ENCODE data around the gene PLRG1.
"Not testable (repeated sequence)": the region's sequence is repeated elsewhere in the genome, so short reads cannot be mapped to it uniquely, and the experiment has no call there.

PLRG1 gene

DNA sequence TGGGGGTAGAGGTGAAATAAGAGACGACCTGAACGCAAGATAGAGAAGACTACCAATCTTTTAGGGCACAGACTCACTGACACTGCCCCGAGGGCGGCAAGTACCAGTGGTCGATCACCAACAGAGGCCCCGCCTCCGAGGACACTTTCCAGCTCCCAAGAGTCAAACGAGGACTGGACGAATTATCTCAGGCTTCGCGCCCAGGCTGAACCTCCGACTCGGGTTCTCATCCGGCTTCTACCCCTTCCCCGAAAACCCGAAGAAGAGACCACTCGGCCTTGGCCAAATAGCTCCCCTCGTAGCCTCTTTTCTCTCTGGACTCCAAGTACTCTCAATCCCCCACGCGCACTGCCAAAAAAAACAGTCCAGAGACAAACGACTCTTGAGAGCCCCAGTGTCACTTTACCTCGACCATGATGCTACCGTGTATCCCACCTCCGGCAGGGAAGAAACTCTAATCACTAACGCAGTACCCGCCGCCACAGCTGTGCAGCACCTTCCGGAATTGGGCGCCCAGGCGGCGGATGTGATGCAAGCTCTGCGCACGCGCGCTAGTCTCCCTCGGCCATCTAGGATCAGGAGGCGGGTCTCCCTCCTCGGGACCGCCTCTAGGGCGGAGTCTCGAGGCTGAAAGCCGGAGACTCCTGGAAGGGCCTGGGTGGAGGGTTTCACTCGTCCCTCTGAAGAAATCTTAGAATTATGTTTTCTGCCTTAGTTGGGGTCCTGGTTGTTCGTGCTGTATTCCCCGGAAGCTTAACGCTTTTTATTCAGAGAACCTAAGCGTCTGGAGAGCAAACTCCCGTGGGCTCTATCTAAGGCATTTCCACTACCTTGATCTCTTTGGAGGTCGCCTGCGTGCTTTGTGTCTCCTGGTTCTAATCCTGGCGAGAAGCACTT lies at the start of gene PLRG1:
Gene PLRG1 (minus strand): TSS at position 507 of the 897 bp plus-strand sequence. CDS start 92 bp downstream, at position 415.
- Histone ChIP-seq H3K36me3 (ENCODE audit: control insufficient read depth in 1 of 2, insufficient read depth in 2 of 2, low read length in 2 of 2) (peaks cover 8 to 15% of the 10 kb centered on the region in 2 donors), H3K27me3 (ENCODE audit: control insufficient read depth in 1 of 2, insufficient read depth in 2 of 2, low read length in 2 of 2) (no peaks in the 10 kb centered on the region), H3K9me3 (ENCODE audit: control insufficient read depth in 1 of 2, low read length in 2 of 2) (no peaks in the 10 kb centered on the region), H3K9ac (ENCODE audit: low read depth in 1 of 2, low read length in 2 of 2) (peak within 1 kb of the TSS; percentile 86 to 95), H3K27ac (ENCODE audit: low read depth, low read length) (no peak within 1 kb of the TSS), H3K4me1 (ENCODE audit: control insufficient read depth in 1 of 2, insufficient read depth in 2 of 2, low read length in 2 of 2) (peaks cover 19 to 20% of the 10 kb centered on the region in 2 donors), H3K4me3 (ENCODE audit: low read depth in 1 of 2, low read length in 2 of 2) (peak within 1 kb of the TSS; percentile 89 to 95)

DNA sequence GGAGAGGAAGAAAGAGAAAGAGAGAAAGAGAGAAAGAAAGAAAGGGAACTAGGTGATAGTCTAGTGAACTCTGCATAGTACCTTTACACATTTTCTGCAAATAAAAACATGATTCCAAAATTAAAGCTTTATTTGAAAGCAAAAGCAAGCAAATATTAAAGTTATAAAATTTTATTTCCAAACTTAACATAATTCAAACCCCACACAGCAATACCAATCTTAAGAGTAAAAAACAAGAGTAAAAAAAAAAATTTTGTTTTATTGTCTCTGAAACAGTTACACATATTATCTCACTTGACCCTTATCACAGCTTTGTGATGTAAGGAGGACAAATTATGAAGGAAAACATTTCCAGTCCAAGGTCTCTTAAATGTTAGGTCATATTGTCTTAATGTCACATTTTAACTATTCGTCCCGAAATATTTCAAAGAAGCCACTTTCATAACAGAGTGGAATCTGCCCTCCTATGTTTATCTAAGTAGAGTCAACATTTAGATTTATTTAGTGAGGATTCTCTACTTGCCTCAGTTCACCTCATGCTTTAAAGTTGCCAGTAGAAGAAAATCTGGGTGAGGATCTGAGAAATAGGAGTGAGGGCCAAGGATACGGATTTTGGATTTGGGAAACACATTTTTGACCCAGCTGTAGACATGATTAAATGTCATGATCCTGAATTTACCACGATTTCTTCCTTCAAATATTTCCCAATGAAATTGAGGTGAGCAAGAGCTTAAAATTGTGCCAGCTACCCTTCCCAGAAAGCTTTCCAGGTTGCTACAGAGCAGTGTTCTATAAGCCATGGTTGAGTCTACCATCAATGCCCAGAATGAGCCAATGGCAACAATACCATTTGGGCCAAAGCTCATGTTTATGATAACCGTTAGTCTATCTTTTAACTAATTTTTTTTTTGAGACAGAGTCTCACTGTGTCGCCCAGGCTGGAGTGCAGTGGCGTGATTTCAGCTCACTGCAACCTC lies 47.9 kb upstream of the PLRG1 start:
- Histone ChIP-seq H3K36me3 (ENCODE audit: control insufficient read depth in 1 of 2, insufficient read depth in 2 of 2, low read length in 2 of 2) (no peaks in the 10 kb centered on the region), H3K9ac (ENCODE audit: low read depth in 1 of 2, low read length in 2 of 2) (no peak overlapping the region), H3K27ac (ENCODE audit: low read depth, low read length) (no peak overlapping the region), H3K4me1 (ENCODE audit: control insufficient read depth in 1 of 2, insufficient read depth in 2 of 2, low read length in 2 of 2) (no peaks in the 10 kb centered on the region), H3K9me3 (ENCODE audit: control insufficient read depth in 1 of 2, low read length in 2 of 2) (no peaks in the 10 kb centered on the region), H3K27me3 (ENCODE audit: control insufficient read depth in 1 of 2, insufficient read depth in 2 of 2, low read length in 2 of 2) (no peaks in the 10 kb centered on the region), H3K4me3 (ENCODE audit: low read depth in 1 of 2, low read length in 2 of 2) (no peak overlapping the region)

DNA sequence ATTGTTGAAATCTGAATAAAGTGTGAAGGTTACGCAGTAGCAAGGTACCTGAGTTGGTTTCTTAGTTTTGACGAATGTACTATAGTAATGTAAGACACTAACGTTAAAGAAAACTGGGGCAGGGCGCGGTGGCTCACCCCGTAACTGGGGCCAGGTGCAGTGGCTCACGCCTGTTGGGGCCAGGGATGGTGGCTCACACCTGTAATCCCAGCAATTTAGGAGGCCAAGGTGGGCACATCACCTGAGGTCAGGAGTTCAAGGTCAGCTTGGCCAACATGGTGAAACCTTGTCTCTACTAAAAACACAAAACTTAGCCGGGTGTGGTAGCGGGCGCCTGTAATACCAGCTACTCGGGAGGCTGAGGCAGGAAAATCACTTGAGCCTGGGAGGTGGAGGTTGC lies 47.1 kb upstream of the PLRG1 start:
- not testable (repeated sequence) for H3K4me3 ChIP-seq (ENCODE audit: low read depth in 1 of 2, low read length in 2 of 2); H3K9ac ChIP-seq (ENCODE audit: low read depth in 1 of 2, low read length in 2 of 2); H3K27ac ChIP-seq (ENCODE audit: low read depth, low read length); H3K36me3 ChIP-seq (ENCODE audit: control insufficient read depth in 1 of 2, insufficient read depth in 2 of 2, low read length in 2 of 2); H3K9me3 ChIP-seq (ENCODE audit: control insufficient read depth in 1 of 2, low read length in 2 of 2); H3K4me1 ChIP-seq (ENCODE audit: control insufficient read depth in 1 of 2, insufficient read depth in 2 of 2, low read length in 2 of 2); H3K27me3 ChIP-seq (ENCODE audit: control insufficient read depth in 1 of 2, insufficient read depth in 2 of 2, low read length in 2 of 2)

DNA sequence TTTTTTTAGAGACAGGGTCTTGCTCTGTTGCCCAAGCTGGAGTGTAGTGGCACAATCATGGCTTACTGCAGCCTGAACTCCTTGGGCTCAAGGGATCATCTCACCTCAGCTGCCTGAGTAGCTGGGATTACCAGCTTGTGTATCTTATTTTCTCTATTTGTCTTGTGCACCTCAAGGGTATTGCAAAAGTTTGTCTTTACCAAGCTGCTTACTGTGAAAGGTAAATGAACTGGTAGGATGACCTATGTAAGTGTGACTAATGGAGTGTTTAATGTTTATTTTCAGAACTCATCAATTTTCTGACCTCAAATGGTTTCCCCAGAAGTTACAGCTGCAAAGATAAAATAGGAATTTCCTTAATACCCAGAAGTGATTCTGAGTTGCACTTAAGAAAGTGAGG lies 45.6 kb upstream of the PLRG1 start:
- no peaks in the 10 kb centered on the region for H3K36me3 ChIP-seq (ENCODE audit: control insufficient read depth in 1 of 2, insufficient read depth in 2 of 2, low read length in 2 of 2)
- no peak overlapping the region for H3K27ac ChIP-seq (ENCODE audit: low read depth, low read length)
- H3K4me1 ChIP-seq (ENCODE audit: control insufficient read depth in 1 of 2, insufficient read depth in 2 of 2, low read length in 2 of 2): peaks cover 0 to 1% of the 10 kb centered on the region in 2 donors
- no peaks in the 10 kb centered on the region for H3K9me3 ChIP-seq (ENCODE audit: control insufficient read depth in 1 of 2, low read length in 2 of 2)
- no peak overlapping the region for H3K4me3 ChIP-seq (ENCODE audit: low read depth in 1 of 2, low read length in 2 of 2)
- H3K27me3 ChIP-seq (ENCODE audit: control insufficient read depth in 1 of 2, insufficient read depth in 2 of 2, low read length in 2 of 2): no peaks in the 10 kb centered on the region
- H3K9ac ChIP-seq (ENCODE audit: low read depth in 1 of 2, low read length in 2 of 2): no peak overlapping the region

DNA sequence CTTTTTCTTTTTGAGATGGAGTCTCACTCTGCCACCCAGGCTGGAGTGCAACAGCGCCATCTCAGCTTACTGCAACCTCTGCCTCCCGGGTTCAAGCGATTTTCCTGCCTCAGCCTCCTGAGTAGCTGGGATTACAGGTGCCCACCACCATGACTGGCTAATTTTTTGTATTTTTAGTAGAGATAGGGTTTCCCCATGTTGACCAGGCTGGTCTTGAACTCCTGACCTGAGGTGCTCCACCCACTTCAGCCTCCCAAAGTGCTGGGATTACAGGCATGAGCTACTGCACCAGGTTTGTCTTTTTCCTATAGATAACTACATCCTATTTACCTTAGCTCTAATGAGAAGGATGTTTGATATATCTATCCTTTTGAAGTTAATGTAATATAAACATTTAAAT lies 44.1 kb upstream of the PLRG1 start:
- not testable (repeated sequence) for H3K27ac ChIP-seq (ENCODE audit: low read depth, low read length); H3K27me3 ChIP-seq (ENCODE audit: control insufficient read depth in 1 of 2, insufficient read depth in 2 of 2, low read length in 2 of 2); H3K9me3 ChIP-seq (ENCODE audit: control insufficient read depth in 1 of 2, low read length in 2 of 2); H3K4me1 ChIP-seq (ENCODE audit: control insufficient read depth in 1 of 2, insufficient read depth in 2 of 2, low read length in 2 of 2); H3K36me3 ChIP-seq (ENCODE audit: control insufficient read depth in 1 of 2, insufficient read depth in 2 of 2, low read length in 2 of 2); H3K9ac ChIP-seq (ENCODE audit: low read depth in 1 of 2, low read length in 2 of 2); H3K4me3 ChIP-seq (ENCODE audit: low read depth in 1 of 2, low read length in 2 of 2)

DNA sequence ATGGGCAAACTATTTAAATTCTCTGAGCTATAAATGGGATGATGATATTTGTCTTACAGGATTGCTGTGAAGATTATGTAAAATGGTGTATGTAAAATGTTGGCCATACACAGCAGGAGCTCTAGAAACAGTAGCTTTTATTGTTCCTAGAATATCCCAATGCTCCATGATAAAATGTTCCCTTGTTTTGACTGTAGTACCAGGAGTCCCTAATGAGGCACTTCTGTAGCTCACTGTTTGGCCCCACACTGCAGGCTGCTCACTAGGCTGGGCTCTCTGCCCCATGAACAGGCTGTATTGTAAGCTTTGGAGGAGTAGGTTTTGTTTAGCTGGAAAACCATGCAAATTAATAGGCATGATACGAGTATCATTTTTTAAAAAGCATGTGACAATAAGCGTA lies 43.7 kb upstream of the PLRG1 start:
- peaks cover 0 to 6% of the 10 kb centered on the region in 2 donors for H3K4me1 ChIP-seq (ENCODE audit: control insufficient read depth in 1 of 2, insufficient read depth in 2 of 2, low read length in 2 of 2)
- H3K36me3 ChIP-seq (ENCODE audit: control insufficient read depth in 1 of 2, insufficient read depth in 2 of 2, low read length in 2 of 2): no peaks in the 10 kb centered on the region
- no peaks in the 10 kb centered on the region for H3K9me3 ChIP-seq (ENCODE audit: control insufficient read depth in 1 of 2, low read length in 2 of 2)
- no peak overlapping the region for H3K27ac ChIP-seq (ENCODE audit: low read depth, low read length)
- H3K9ac ChIP-seq (ENCODE audit: low read depth in 1 of 2, low read length in 2 of 2): no peak overlapping the region
- no peaks in the 10 kb centered on the region for H3K27me3 ChIP-seq (ENCODE audit: control insufficient read depth in 1 of 2, insufficient read depth in 2 of 2, low read length in 2 of 2)
- H3K4me3 ChIP-seq (ENCODE audit: low read depth in 1 of 2, low read length in 2 of 2): no peak overlapping the region

DNA sequence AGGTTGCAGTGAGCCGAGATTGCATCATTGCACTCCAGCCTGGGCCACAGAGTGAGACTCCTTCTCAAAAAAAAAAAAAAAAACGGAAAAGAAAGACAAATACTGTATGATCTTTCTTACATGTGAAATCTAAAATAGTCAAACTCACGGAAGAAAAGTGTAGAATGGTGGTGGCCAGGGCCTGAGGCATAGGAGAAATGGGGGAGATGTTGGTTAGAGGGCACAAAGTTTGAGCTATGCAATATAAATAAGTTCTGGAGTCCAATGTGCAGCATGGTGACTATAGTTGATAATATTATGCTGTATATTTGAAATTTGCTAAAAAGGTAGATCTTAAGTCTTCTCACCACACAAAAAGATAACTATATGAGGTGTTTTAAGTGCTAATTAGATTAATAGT lies 41.7 kb upstream of the PLRG1 start:
- Histone ChIP-seq H3K27me3 (ENCODE audit: control insufficient read depth in 1 of 2, insufficient read depth in 2 of 2, low read length in 2 of 2) (no peaks in the 10 kb centered on the region), H3K9me3 (ENCODE audit: control insufficient read depth in 1 of 2, low read length in 2 of 2) (no peaks in the 10 kb centered on the region), H3K9ac (ENCODE audit: low read depth in 1 of 2, low read length in 2 of 2) (no peak overlapping the region), H3K4me1 (ENCODE audit: control insufficient read depth in 1 of 2, insufficient read depth in 2 of 2, low read length in 2 of 2) (peaks cover 0 to 6% of the 10 kb centered on the region in 2 donors), H3K4me3 (ENCODE audit: low read depth in 1 of 2, low read length in 2 of 2) (no peak overlapping the region), H3K36me3 (ENCODE audit: control insufficient read depth in 1 of 2, insufficient read depth in 2 of 2, low read length in 2 of 2) (no peaks in the 10 kb centered on the region), H3K27ac (ENCODE audit: low read depth, low read length) (no peak overlapping the region)

DNA sequence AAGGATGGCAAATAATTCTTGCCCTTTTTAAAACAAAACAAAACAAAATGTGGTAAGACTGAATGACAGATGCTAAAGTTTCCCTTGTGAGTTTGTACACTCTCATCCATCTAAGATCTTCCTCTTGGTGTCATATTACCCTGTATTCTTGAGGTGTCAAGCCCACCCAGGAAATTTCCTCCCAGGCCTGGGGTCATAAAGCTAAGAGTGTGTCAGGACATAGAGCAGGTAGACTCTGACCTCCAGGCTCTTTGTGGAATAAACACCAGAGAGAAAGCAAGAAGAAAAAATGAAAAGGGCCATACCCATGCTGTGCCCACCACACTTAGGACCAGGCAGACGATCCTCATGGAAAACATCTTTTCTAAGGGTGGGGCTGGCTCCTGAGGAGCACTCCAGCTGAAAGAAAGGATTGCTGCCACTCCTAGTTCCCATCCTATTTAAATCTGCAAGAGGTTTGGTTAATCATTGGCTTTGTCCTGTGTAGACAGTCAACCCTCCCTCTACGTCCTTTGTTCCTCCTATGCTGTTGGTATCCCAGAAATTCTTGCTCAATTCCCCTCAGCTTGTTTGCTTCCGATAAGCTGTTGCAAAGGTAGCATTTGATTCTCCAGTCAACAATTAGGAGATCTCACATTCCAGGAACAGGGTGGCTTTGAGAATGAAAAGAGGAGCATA lies 40.3 kb upstream of the PLRG1 start, which contains the start of gene FGA:
Gene FGA (minus strand): TSS at position 414 of the 678 bp plus-strand sequence. CDS start 55 bp downstream, at position 359.
- Histone ChIP-seq H3K9me3 (ENCODE audit: control insufficient read depth in 1 of 2, low read length in 2 of 2) (no peaks in the 10 kb centered on the region), H3K9ac (ENCODE audit: low read depth in 1 of 2, low read length in 2 of 2) (no peak within 1 kb of the TSS), H3K27me3 (ENCODE audit: control insufficient read depth in 1 of 2, insufficient read depth in 2 of 2, low read length in 2 of 2) (no peaks in the 10 kb centered on the region), H3K4me1 (ENCODE audit: control insufficient read depth in 1 of 2, insufficient read depth in 2 of 2, low read length in 2 of 2) (peaks cover 0 to 6% of the 10 kb centered on the region in 2 donors), H3K27ac (ENCODE audit: low read depth, low read length) (no peak within 1 kb of the TSS), H3K4me3 (ENCODE audit: low read depth in 1 of 2, low read length in 2 of 2) (no peak within 1 kb of the TSS), H3K36me3 (ENCODE audit: control insufficient read depth in 1 of 2, insufficient read depth in 2 of 2, low read length in 2 of 2) (no peaks in the 10 kb centered on the region)

DNA sequence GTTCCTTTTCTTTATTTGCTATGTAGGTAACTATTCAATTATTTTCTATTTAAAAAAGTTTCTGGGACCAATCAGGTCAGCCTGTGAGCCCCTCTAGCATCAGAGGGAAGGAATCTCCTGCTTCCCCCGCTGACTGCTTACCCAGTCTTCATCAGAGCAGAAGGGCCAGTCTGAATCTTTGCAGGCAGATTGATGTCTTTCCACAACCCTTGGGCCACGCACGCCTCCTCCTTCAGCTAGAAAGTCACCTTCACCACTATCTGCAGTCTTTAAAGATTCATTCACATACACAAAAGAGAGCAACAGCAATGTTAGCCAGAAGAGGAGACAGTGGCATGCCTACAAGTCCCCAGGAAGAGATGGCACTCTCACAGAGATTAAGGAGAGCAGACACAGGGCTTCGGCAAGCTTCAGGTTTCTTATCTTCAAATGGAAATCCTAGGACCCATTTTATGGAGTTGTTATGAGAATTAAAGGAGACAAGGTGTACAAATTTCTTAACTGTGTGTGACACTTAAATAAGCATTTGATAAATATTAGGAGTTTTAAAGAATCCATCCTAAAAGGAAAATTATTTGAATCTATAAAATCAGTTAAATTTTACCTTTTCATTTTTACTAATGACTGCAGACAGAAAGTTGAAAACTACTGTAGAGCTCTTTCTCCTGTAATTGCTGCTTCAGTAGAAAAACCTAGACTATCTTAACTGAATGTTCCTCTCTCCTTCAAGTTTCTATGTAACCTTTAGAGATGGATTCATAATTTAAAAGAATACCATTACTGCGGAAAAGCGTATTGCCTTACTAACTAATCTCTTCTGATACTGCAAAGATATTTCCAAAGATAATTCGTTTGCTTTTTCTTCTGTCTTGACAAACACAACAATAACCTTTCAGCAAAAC lies 39.3 kb upstream of the PLRG1 start:
- no peaks in the 10 kb centered on the region for H3K9me3 ChIP-seq (ENCODE audit: control insufficient read depth in 1 of 2, low read length in 2 of 2)
- H3K9ac ChIP-seq (ENCODE audit: low read depth in 1 of 2, low read length in 2 of 2): no peak overlapping the region
- H3K4me1 ChIP-seq (ENCODE audit: control insufficient read depth in 1 of 2, insufficient read depth in 2 of 2, low read length in 2 of 2): peaks cover 0 to 6% of the 10 kb centered on the region in 2 donors
- no peaks in the 10 kb centered on the region for H3K36me3 ChIP-seq (ENCODE audit: control insufficient read depth in 1 of 2, insufficient read depth in 2 of 2, low read length in 2 of 2)
- H3K4me3 ChIP-seq (ENCODE audit: low read depth in 1 of 2, low read length in 2 of 2): no peak overlapping the region
- H3K27ac ChIP-seq (ENCODE audit: low read depth, low read length): no peak overlapping the region
- no peaks in the 10 kb centered on the region for H3K27me3 ChIP-seq (ENCODE audit: control insufficient read depth in 1 of 2, insufficient read depth in 2 of 2, low read length in 2 of 2)

All from duodenal mucosa (tissue), 2 donors.